Skin epidermis (tissue), 12 donors: ENCODE data around the gene MYOCD.

Experiments used
- H3K27ac ChIP-seq, 21 experiments: fragments of 200-600 bp; sonication (generic) in 11 of 21; one replicate each; pipeline ENCODE4 v1.5.0; 2020; ENCODE audit warnings: mild to moderate bottlenecking in 3 of 21, inconsistent platforms in 2 of 21, moderate library complexity in 2 of 21
- H3K4me3 ChIP-seq, 7 experiments: fragments of 200-600 bp; sonication (generic) in 2 of 7; one replicate each; pipeline ENCODE4 v1.5.0; 2020; ENCODE audit warnings: inconsistent platforms in 2 of 7, mild to moderate bottlenecking in 2 of 7, moderate library complexity in 1 of 7

MYOCD gene

GRCh38 chr17:12737740-12738469 is 72.2 kb downstream of the MYOCD start:
- Histone ChIP-seq H3K4me3 (no peak overlapping the region), H3K27ac (no peak overlapping the region)

GRCh38 chr17:12738624-12739023 is 72.9 kb downstream of the MYOCD start:
- Histone ChIP-seq H3K4me3 (no peak overlapping the region), H3K27ac (no peak overlapping the region)

GRCh38 chr17:12739500-12739899 is 73.8 kb downstream of the MYOCD start:
- Histone ChIP-seq H3K4me3 (no peak overlapping the region), H3K27ac (no peak overlapping the region)

GRCh38 chr17:12743046-12743445 is 77.4 kb downstream of the MYOCD start:
- Histone ChIP-seq H3K27ac (no peak overlapping the region), H3K4me3 (no peak overlapping the region)

- Histone ChIP-seq H3K27ac (no peak overlapping the region), H3K4me3 (no peak overlapping the region)
Measured at GRCh38 chr17:12744298-12744697, 78.6 kb downstream of the MYOCD start.

GRCh38 chr17:12744786-12745185 is 79.1 kb downstream of the MYOCD start:
- H3K27ac ChIP-seq = no peak overlapping the region
- H3K4me3 ChIP-seq = no peak overlapping the region

- no peak overlapping the region for H3K4me3 ChIP-seq
- no peak overlapping the region for H3K27ac ChIP-seq
Measured at GRCh38 chr17:12745486-12745885, 79.8 kb downstream of the MYOCD start.

- Histone ChIP-seq H3K4me3 (no peak overlapping the region), H3K27ac (no peak overlapping the region)
Measured at GRCh38 chr17:12756786-12757185, 91.1 kb downstream of the MYOCD start.

GRCh38 chr17:12759090-12759489 is 93.4 kb downstream of the MYOCD start:
- Histone ChIP-seq H3K4me3 (no peak overlapping the region), H3K27ac (no peak overlapping the region)

- Histone ChIP-seq H3K27ac (no peak overlapping the region), H3K4me3 (no peak overlapping the region)
Measured at GRCh38 chr17:12765548-12765947, 99.9 kb downstream of the MYOCD start.

GRCh38 chr17:12768255-12768654 is 102.6 kb downstream of the MYOCD start:
- H3K27ac ChIP-seq = no peak overlapping the region
- no peak overlapping the region for H3K4me3 ChIP-seq

GRCh38 chr17:12769981-12770380 is 104.3 kb downstream of the MYOCD start:
- Histone ChIP-seq H3K27ac (no peak overlapping the region), H3K4me3 (no peak overlapping the region)

- Histone ChIP-seq H3K27ac (no peak overlapping the region), H3K4me3 (no peak overlapping the region)
Measured at GRCh38 chr17:12773153-12773552, 107.5 kb downstream of the MYOCD start.

GRCh38 chr17:12789075-12789480 is 123.4 kb downstream of the MYOCD start:
- Histone ChIP-seq H3K27ac (no peak overlapping the region), H3K4me3 (peak overlapping the region; percentile 41 to 75 (median 48))

- Histone ChIP-seq H3K4me3 (peak within 1 kb of the TSS; percentile 41 to 75 (median 48)), H3K27ac (peak within 1 kb of the TSS in 2 of 21 experiments; percentile 20 to 27)
Measured at GRCh38 chr17:12789481-12790248, 124.0 kb downstream of the MYOCD start, which contains the start of gene ARHGAP44. TSS of gene ARHGAP44 (plus strand) at chr17:12789498. CDS start at chr17:12789839, 341 bp downstream.

- Histone ChIP-seq H3K27ac (peak overlapping the region in 1 of 21 experiments; percentile 27), H3K4me3 (peak overlapping the region; percentile 41 to 75 (median 48))
Measured at GRCh38 chr17:12790249-12791106, 124.8 kb downstream of the MYOCD start.

GRCh38 chr17:12794919-12795532 is 129.3 kb downstream of the MYOCD start:
- Histone ChIP-seq H3K27ac (no peak overlapping the region), H3K4me3 (no peak overlapping the region)

- H3K4me3 ChIP-seq = no peak overlapping the region
- H3K27ac ChIP-seq = no peak overlapping the region
Measured at GRCh38 chr17:12800855-12801365, 135.2 kb downstream of the MYOCD start.

- no peak overlapping the region for H3K27ac ChIP-seq
Measured at GRCh38 chr17:12806630-12807029, 140.9 kb downstream of the MYOCD start.

GRCh38 chr17:12808723-12809122 is 143.0 kb downstream of the MYOCD start:
- H3K4me3 ChIP-seq = no peak overlapping the region
- no peak overlapping the region for H3K27ac ChIP-seq

More at GRCh38 chr17:12806630-12807029, 140.9 kb downstream of the MYOCD start:
- no peak overlapping the region for H3K4me3 ChIP-seq
